ENCODE measurements around the gene KCP. TPM values are rescaled to one million over a fixed set of nuclear protein-coding genes. Genes with fewer than 3 reads are reported as not detected.

The KCP gene
- total and polyA plus RNA-seq, 2 donors (not counting 1 experiment from before 2014, with no cell fraction given), result 2.3 to 3.8 TPM

GRCh38 chr7:128869138-128869943 lies 41.2 kb downstream of the KCP start:
- WGBS (ENCODE audit: insufficient coverage), result under 1% methylated on average over 86 of the region's 86 CpGs
- Histone ChIP-seq H3K27ac (ENCODE audit: low read length in 2 of 2) (no peak overlapping the region), H2AFZ (ENCODE audit: insufficient read depth, low read depth, low read length, poor library complexity, severe bottlenecking) (peak overlapping the region; percentile 70), H3K79me2 (ENCODE audit: control insufficient read depth, insufficient read depth, low read length) (peaks cover 21% of the 10 kb centered on the region), H3K4me3 (ENCODE audit: control extremely low read depth in 1 of 5, extremely low read depth in 1 of 5, insufficient read depth in 1 of 5, low read depth in 2 of 5, low read length in 4 of 5) (peak overlapping the region in 4 of 5 experiments; percentile 37 to 53 (median 52)), H3K4me1 (ENCODE audit: control insufficient read depth in 2 of 2, insufficient read depth in 2 of 2, low read length in 2 of 2) (peaks cover 13 to 16% of the 10 kb centered on the region in 2 donors), H3K36me3 (replicated peaks in 1 of 2; ENCODE audit: control extremely low read depth in 1 of 2, control insufficient read depth in 1 of 2, extremely low read depth in 1 of 2, insufficient read depth in 2 of 2, low read length in 1 of 2) (peaks cover 0 to 18% of the 10 kb centered on the region in 2 experiments), H3K9ac (ENCODE audit: low read length) (peak overlapping the region; percentile 63), H3K9me3 (ENCODE audit: control extremely low read depth in 1 of 3, control insufficient read depth in 2 of 3, insufficient read depth in 1 of 3, low read length in 2 of 3) (no peaks in the 10 kb centered on the region), H3K27me3 (replicated peaks in 1 of 4; ENCODE audit: control extremely low read depth in 1 of 4, control insufficient read depth in 3 of 4, insufficient read depth in 4 of 4, low read length in 3 of 4) (peaks cover 0 to 14% (median 5%) of the 10 kb centered on the region in 4 experiments), H4K20me1 (ENCODE audit: control insufficient read depth, insufficient read depth, low read length, poor library complexity, severe bottlenecking) (peaks cover 32% of the 10 kb centered on the region), H3K4me2 (replicated peaks; ENCODE audit: low read depth, low read length, poor library complexity, severe bottlenecking) (peak overlapping the region; percentile 97)
- intact Hi-C loops (cut with micrococcal nuclease), result no loop called here
- Mint-ChIP-seq H3K4me3 (peak overlapping the region; percentile 68), H3K9me3 (ENCODE audit: insufficient read depth) (no peaks in the 10 kb centered on the region), H3K27me3 (peaks cover 7% of the 10 kb centered on the region), H3K4me1 (peaks cover 36% of the 10 kb centered on the region), H3K27ac (no peak overlapping the region)
- POLR2A ChIA-PET, result no interaction called here
- no peak for TF ChIP-seq EZH2 (IDR thresholded peaks at IDR 0.05; ENCODE audit: borderline replicate concordance, insufficient read depth, low read depth, low read length, poor library complexity, severe bottlenecking)
- TF ChIP-seq, protein P1, sequence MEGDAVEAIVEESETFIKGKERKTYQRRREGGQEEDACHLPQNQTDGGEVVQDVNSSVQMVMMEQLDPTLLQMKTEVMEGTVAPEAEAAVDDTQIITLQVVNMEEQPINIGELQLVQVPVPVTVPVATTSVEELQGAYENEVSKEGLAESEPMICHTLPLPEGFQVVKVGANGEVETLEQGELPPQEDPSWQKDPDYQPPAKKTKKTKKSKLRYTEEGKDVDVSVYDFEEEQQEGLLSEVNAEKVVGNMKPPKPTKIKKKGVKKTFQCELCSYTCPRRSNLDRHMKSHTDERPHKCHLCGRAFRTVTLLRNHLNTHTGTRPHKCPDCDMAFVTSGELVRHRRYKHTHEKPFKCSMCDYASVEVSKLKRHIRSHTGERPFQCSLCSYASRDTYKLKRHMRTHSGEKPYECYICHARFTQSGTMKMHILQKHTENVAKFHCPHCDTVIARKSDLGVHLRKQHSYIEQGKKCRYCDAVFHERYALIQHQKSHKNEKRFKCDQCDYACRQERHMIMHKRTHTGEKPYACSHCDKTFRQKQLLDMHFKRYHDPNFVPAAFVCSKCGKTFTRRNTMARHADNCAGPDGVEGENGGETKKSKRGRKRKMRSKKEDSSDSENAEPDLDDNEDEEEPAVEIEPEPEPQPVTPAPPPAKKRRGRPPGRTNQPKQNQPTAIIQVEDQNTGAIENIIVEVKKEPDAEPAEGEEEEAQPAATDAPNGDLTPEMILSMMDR (IDR thresholded peaks at IDR 0.05), result no peak
- ATAC-seq (ENCODE audit: low read depth) (peak; percentile 80), DNase-seq (peak; percentile 70)
- CTCF ChIA-PET, result interaction anchor here (1.4 kb wide), 1 partner anchor 27 kb away, joined by 4 read pairs; no protein-coding TSS in a partner anchor

GRCh38 chr7:128868624-128869137 lies 41.8 kb downstream of the KCP start:
- intact Hi-C loops (cut with micrococcal nuclease), result no loop called here
- Mint-ChIP-seq H3K9me3 (ENCODE audit: insufficient read depth) (no peaks in the 10 kb centered on the region), H3K4me1 (peaks cover 40% of the 10 kb centered on the region), H3K27me3 (peaks cover 7% of the 10 kb centered on the region), H3K4me3 (peak overlapping the region; percentile 68), H3K27ac (no peak overlapping the region)
- H4K20me1 ChIP-seq (ENCODE audit: control insufficient read depth, insufficient read depth, low read length, poor library complexity, severe bottlenecking), result peaks cover 38% of the 10 kb centered on the region
- peak overlapping the region; percentile 63 for H3K9ac ChIP-seq (ENCODE audit: low read length)
- WGBS (ENCODE audit: insufficient coverage), result 63% methylated on average over 13 of the region's 13 CpGs
- ChIA-PET POLR2A (no interaction called here), CTCF (interaction anchor here (1.4 kb wide), 1 partner anchor 27 kb away, joined by 4 read pairs; no protein-coding TSS in a partner anchor)
- peaks cover 0 to 18% of the 10 kb centered on the region in 2 experiments for H3K36me3 ChIP-seq (replicated peaks in 1 of 2; ENCODE audit: control extremely low read depth in 1 of 2, control insufficient read depth in 1 of 2, extremely low read depth in 1 of 2, insufficient read depth in 2 of 2, low read length in 1 of 2)
- DNase-seq, result no peak
- H3K4me3 ChIP-seq (ENCODE audit: control extremely low read depth in 1 of 5, extremely low read depth in 1 of 5, insufficient read depth in 1 of 5, low read depth in 2 of 5, low read length in 4 of 5), result peak overlapping the region in 3 of 5 experiments; percentile 51 to 53 (median 53)
- H3K4me2 ChIP-seq (replicated peaks; ENCODE audit: low read depth, low read length, poor library complexity, severe bottlenecking), result peak overlapping the region; percentile 97
- H2AFZ ChIP-seq (ENCODE audit: insufficient read depth, low read depth, low read length, poor library complexity, severe bottlenecking), result peak overlapping the region; percentile 70
- H3K27ac ChIP-seq (ENCODE audit: low read length in 2 of 2), result no peak overlapping the region
- ATAC-seq (ENCODE audit: low read depth), result no peak
- peaks cover 0 to 14% (median 5%) of the 10 kb centered on the region in 4 experiments for H3K27me3 ChIP-seq (replicated peaks in 1 of 4; ENCODE audit: control extremely low read depth in 1 of 4, control insufficient read depth in 3 of 4, insufficient read depth in 4 of 4, low read length in 3 of 4)
- no peaks in the 10 kb centered on the region for H3K9me3 ChIP-seq (ENCODE audit: control extremely low read depth in 1 of 3, control insufficient read depth in 2 of 3, insufficient read depth in 1 of 3, low read length in 2 of 3)
- TF ChIP-seq EZH2 (IDR thresholded peaks at IDR 0.05; ENCODE audit: borderline replicate concordance, insufficient read depth, low read depth, low read length, poor library complexity, severe bottlenecking), result no peak
- TF ChIP-seq, protein P1 (IDR thresholded peaks at IDR 0.05), result no peak
- peaks cover 19 to 22% of the 10 kb centered on the region in 2 donors for H3K4me1 ChIP-seq (ENCODE audit: control insufficient read depth in 2 of 2, insufficient read depth in 2 of 2, low read length in 2 of 2)
- peaks cover 27% of the 10 kb centered on the region for H3K79me2 ChIP-seq (ENCODE audit: control insufficient read depth, insufficient read depth, low read length)
